Activated CD4-positive, alpha-beta T cell treated with anti-CD3 and anti-CD28 coated beads for 36 hours (primary cell): ENCODE measurements around the gene SBF2. TPM values are rescaled to one million over a fixed set of nuclear protein-coding genes. Genes with fewer than 3 reads are reported as not detected.

Source experiments
- ATAC-seq: fragments of 200-7000 bp; cut with Tn5 transposase; one replicate; pipeline ENCODE4 v1.10.0; 2021; ENCODE audit warnings: mild to moderate bottlenecking, moderate library complexity
- CTCF ChIA-PET: fragments of 350-600 bp; sonication (Branson Sonifier 250); formaldehyde crosslinking; loops from one replicate; lab custom pipeline; 2021; ENCODE audit warnings: antibody characterized with exemption; lab: Charles Lee
- POLR2A ChIA-PET: fragments of 350-600 bp; sonication (Branson Sonifier 250); formaldehyde crosslinking; loops from one replicate; lab custom pipeline; 2021; ENCODE audit warnings: antibody characterized with exemption, inconsistent platforms; lab: Charles Lee
- DNase-seq: peaks from one replicate; pipeline ENCODE4 v3.0.0-alpha.2; 2020
- H3K27ac Mint-ChIP-seq: one replicate; pipeline ENCODE4 v1.8.0; 2021; ENCODE audit warnings: mixed read lengths
- H3K27me3 Mint-ChIP-seq: one replicate; pipeline ENCODE4 v1.8.0; 2021; ENCODE audit warnings: mixed read lengths
- H3K36me3 Mint-ChIP-seq: one replicate; pipeline ENCODE4 v1.8.0; 2021; ENCODE audit warnings: low read depth, mixed read lengths
- H3K4me1 Mint-ChIP-seq: one replicate; pipeline ENCODE4 v1.8.0; 2021; ENCODE audit warnings: mixed read lengths
- H3K4me3 Mint-ChIP-seq: one replicate; pipeline ENCODE4 v1.8.0; 2021; ENCODE audit warnings: mild to moderate bottlenecking, moderate library complexity, mixed read lengths
- H3K9me3 Mint-ChIP-seq: one replicate; pipeline ENCODE4 v1.8.0; 2021; ENCODE audit warnings: low read depth, mixed read lengths
- intact Hi-C, 2 experiments: fragments of 100-400 bp; cut with DNase I in 1 of 2; cut with micrococcal nuclease in 1 of 2; formaldehyde crosslinking; loops; one replicate each; pipeline versions ENCODE4 v1.14.2 to v1.15.1; 2022 to 2024; cut with DNase I, micrococcal nuclease
- total RNA-seq, 2 experiments: library from RNA; stranded (reverse); gene quantifications; one replicate each; pipeline ENCODE4 v1.2.3, GENCODE V29; 2021

The SBF2 gene
- total RNA-seq, 2 experiments from 2014 or later: 7.1 to 8.1 TPM

DNA sequence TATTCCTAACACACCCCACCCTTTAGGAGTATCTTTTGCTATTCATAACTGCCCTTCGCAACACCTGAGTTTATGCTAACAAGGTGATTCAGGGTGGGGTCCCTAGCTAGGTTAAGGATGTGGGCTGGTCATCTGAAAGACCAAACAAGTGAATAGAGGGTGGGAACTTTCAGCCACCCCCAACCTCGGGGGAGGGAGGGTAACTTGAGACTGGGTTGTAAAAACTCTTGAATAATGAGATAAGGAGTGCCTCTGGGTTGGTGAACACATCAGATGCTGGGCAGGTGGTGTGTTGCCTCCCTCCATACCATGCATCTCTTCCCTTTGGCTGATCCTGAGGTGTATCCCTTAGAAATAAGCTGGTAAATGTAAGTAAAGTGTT is 518.6 kb downstream of the SBF2 start:
- intact Hi-C loops: no loop called here
- POLR2A ChIA-PET: no interaction called here
- Mint-ChIP-seq H3K36me3 (peaks cover 12% of the 10 kb centered on the region), H3K4me3 (no peak overlapping the region), H3K27ac (no peak overlapping the region), H3K4me1 (no peaks in the 10 kb centered on the region), H3K9me3 (no peaks in the 10 kb centered on the region), H3K27me3 (no peaks in the 10 kb centered on the region)
- DNase-seq (no peak), ATAC-seq (no peak)
- CTCF ChIA-PET: interaction anchor here (1.1 kb wide), 1 partner anchor 46 kb away, joined by 3 read pairs; no protein-coding TSS in a partner anchor

DNA sequence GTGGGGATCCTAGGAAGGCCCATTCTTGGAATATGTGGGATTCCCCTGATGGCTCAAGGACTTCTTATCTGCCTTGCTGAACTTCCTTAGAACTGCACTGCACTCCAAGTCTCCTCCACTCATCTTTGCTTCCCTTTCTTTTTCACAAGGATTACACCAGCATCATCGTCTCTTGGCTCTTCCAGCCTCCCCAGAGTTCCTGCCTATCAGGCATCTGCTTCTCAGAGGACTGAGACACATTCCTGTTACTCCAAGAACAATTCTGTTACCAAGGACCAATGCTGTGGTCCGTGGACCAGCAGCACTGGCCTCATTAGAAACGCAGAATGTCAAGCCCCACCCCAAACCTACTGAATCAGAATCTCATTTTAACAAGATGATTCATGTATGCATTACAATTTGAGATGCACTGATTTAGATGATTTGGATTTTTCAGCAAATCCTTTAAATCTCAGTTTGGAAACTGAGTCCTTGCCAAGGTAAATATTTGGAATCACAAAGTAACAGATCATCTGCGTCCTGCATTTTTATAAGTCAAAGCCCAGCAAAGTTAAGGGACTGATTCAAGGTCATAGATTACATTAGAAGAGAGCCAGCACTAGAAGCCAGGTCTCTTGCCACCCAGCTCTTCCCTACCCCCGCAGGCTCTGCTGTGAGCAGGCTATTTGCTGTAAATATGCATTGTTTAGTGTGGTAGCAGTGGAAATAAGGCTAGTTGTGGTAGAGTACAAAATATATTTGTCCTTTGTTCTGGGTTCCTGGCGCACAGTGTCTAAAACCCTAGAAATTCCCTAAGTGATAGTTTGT is 519.2 kb downstream of the SBF2 start:
- Mint-ChIP-seq H3K36me3 (peaks cover 14% of the 10 kb centered on the region), H3K27ac (no peak overlapping the region), H3K9me3 (no peaks in the 10 kb centered on the region), H3K4me3 (no peak overlapping the region), H3K4me1 (no peaks in the 10 kb centered on the region), H3K27me3 (no peaks in the 10 kb centered on the region)
- ATAC-seq: no peak
- ChIA-PET POLR2A (no interaction called here), CTCF (no interaction called here)
- no peak for DNase-seq
- intact Hi-C loops: no loop called here

DNA sequence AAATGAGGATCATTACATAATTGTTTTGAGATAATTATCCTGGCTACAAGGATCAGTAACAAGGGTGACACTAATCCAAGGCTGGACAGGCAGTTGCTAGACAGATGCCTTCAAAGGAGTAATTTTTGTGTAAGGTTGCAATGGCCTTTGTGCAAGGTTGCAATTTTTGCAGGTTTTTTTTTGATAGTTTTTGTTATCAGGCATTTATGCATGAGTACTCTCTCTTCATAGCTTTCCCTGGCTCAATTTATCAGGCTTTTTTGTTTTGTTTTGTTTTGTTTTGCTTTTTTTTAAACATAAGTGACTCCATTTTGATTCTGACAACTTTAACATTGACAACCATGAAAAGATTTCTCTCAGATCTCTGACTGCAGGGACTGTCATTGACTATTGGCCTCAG is 519.9 kb downstream of the SBF2 start:
- Mint-ChIP-seq H3K27ac (no peak overlapping the region), H3K4me3 (no peak overlapping the region), H3K4me1 (no peaks in the 10 kb centered on the region), H3K36me3 (peaks cover 15% of the 10 kb centered on the region), H3K9me3 (no peaks in the 10 kb centered on the region), H3K27me3 (no peaks in the 10 kb centered on the region)
- no peak for ATAC-seq
- no peak for DNase-seq
- CTCF ChIA-PET: no interaction called here
- POLR2A ChIA-PET: no interaction called here
- intact Hi-C loops: no loop called here

DNA sequence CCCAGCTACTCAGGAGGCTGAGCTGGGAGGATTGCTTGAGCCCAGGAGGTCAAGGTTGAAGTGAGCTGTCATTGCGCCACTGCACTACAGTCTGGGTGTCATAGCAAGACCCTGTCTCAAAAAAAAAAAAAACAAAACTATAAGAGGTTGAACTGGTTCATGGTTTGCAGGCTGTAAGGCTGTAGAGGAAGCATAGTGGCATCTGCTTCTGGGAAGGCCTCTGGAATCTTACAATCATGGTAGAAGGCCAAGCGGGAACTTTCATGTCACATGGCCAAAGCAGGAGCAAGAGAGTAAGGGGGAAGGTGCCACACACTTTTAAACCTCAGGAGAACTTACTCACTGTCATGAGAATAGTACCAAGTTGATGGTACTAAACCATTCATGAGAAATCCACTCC is 520.5 kb downstream of the SBF2 start:
- no peaks in the 10 kb centered on the region for H3K9me3 Mint-ChIP-seq
- ChIA-PET CTCF (no interaction called here), POLR2A (no interaction called here)

DNA sequence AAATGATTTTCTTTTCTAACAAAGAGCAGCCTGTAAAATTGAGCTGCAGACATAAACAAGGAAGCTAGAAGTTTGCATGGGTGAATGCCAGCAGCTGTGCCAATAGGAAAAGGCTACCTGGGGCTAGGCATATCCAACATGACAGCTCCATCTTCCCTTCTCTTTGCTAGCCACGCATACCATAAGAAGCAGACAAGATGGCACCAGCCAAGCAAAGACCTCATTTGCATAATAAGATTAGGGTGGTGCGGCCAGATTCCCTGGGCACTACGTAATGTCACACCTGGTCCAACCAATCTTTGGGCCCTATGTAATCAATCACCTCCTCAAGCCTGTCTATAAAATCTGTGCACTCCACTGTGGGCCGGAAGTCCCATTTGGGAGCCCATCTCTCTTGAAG is 521.8 kb downstream of the SBF2 start:
- ChIA-PET POLR2A (no interaction called here), CTCF (no interaction called here)
- no peaks in the 10 kb centered on the region for H3K4me1 Mint-ChIP-seq
- no peak for ATAC-seq
- no peaks in the 10 kb centered on the region for H3K9me3 Mint-ChIP-seq
- no peak for DNase-seq
- no peaks in the 10 kb centered on the region for H3K27me3 Mint-ChIP-seq
- H3K36me3 Mint-ChIP-seq: peaks cover 12% of the 10 kb centered on the region
- H3K4me3 Mint-ChIP-seq: no peak overlapping the region
- intact Hi-C loops: no loop called here
- no peak overlapping the region for H3K27ac Mint-ChIP-seq

More for the DNA sequence above, 520.5 kb downstream of the SBF2 start:
- intact Hi-C loops: no loop called here
- ATAC-seq (no peak), DNase-seq (no peak)
- peaks cover 15% of the 10 kb centered on the region for H3K36me3 Mint-ChIP-seq
- no peak overlapping the region for H3K27ac Mint-ChIP-seq
- no peak overlapping the region for H3K4me3 Mint-ChIP-seq
- no peaks in the 10 kb centered on the region for H3K27me3 Mint-ChIP-seq
- H3K4me1 Mint-ChIP-seq: no peaks in the 10 kb centered on the region

DNA sequence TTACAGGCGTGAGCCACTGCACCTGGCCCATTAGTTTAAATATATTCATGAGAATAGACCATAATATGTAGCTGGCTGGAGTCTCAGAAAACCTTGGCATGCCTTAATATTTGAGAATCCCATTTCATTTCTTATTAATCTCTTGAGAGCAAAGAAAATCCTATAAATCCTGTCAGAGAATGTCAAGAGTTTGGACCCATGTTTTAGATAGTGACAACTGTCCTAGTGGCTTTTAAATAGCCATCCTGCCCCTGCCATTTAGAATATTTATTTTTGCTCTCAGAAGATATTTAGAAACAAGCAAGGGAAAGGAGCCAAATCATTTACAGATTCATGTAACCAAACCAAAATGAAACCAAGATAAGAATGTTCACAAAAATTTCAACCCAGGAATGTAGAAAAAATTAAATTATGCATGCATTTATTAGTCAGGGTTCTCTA is 522.9 kb downstream of the SBF2 start:
- Mint-ChIP-seq H3K27ac (no peak overlapping the region), H3K4me1 (no peaks in the 10 kb centered on the region), H3K9me3 (no peaks in the 10 kb centered on the region), H3K4me3 (no peak overlapping the region), H3K27me3 (no peaks in the 10 kb centered on the region), H3K36me3 (peaks cover 16% of the 10 kb centered on the region)
- ChIA-PET POLR2A (no interaction called here), CTCF (no interaction called here)
- DNase-seq (no peak), ATAC-seq (no peak)
- intact Hi-C loops: no loop called here

DNA sequence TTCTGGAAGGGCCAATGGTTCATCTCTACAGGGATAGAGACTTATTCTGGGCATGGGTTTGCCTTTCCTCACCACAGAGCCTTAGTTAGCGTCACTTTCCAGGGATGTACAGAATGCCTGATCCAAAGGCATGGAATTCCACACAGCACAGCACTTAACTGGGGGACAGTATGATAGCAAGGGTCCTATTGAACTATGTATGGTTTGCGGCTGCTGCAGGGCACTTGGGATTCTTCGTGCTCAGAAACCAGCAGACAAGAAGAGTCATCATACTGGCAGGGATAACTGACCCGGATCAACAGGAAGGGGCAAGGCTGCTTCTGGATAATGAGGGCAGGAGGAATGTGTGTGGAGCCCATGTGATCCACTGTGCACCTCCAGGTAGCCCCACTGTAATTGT is 524.4 kb downstream of the SBF2 start:
- Mint-ChIP-seq H3K4me3 (no peak overlapping the region), H3K4me1 (no peaks in the 10 kb centered on the region), H3K27ac (no peak overlapping the region), H3K27me3 (no peaks in the 10 kb centered on the region), H3K36me3 (peaks cover 16% of the 10 kb centered on the region), H3K9me3 (no peaks in the 10 kb centered on the region)
- ChIA-PET CTCF (no interaction called here), POLR2A (no interaction called here)
- DNase-seq (no peak), ATAC-seq (no peak)
- intact Hi-C loops: no loop called here

DNA sequence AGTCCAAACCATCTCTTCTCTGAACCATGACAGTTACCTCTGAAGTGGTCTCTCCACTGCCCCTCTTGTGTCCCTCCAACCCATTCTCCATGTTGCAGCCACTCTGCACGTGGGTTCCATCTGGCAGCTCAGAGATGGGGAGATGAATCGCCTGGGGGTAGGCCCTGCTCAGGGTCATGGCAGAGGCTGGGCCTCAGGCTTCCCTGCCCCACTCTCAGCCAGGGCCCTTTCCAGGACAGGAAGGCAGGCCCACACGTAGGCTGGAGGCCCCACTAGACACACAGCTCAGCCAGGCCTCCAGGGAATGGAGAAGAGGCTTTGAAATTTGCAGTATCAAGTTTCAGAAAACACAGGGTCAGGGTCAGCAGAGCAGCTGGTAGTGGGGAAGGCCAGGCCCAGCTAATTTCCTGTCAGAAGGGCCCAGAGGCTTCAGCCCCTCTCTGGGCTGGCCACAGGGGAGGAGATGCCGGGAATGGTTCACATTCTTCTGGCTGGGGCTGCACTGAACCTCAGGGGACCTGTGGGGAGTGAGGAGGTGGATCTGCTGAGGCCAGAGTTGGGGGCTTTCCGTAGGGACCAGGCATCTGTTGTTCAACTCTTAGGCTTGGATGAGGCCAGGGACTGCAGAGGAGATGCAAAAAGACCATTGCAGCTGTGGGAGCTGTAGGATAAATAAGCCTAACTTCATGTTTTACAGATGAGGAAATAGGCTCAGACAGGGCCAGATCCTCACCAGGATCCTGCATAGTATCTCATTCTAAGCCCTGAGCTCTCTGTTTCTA is 528.5 kb downstream of the SBF2 start:
- Mint-ChIP-seq H3K4me1 (peaks cover 16% of the 10 kb centered on the region), H3K4me3 (no peak overlapping the region)
- intact Hi-C loops: no loop called here

DNA sequence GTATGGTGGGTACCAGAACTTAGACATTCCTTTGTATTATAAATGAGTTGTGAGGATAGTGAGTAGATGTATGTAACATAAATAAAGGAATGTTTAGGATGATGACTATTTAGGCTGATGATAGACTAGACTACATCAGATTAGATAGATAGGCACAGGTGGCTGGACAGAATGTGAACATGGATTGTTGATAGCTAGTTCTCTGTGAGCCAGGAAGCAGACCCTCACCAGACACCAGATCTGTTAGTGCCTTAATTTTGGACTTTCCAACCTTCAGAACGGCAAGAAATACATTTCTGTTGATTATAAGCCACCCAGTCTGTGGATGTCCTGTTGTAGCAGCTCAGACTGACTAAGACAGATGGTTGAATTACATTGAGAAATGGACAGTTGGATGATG is 530.7 kb downstream of the SBF2 start:
- H3K4me3 Mint-ChIP-seq: no peak overlapping the region
- H3K36me3 Mint-ChIP-seq: peaks cover 7% of the 10 kb centered on the region
- no peaks in the 10 kb centered on the region for H3K27me3 Mint-ChIP-seq
- H3K27ac Mint-ChIP-seq: no peak overlapping the region
- no peaks in the 10 kb centered on the region for H3K9me3 Mint-ChIP-seq
- CTCF ChIA-PET: interaction anchor here (1.6 kb wide), 1 partner anchor 15 kb away, joined by 8 read pairs; no protein-coding TSS in a partner anchor
- ATAC-seq (no peak), DNase-seq (no peak)
- POLR2A ChIA-PET: no interaction called here
- peaks cover 31% of the 10 kb centered on the region for H3K4me1 Mint-ChIP-seq
- intact Hi-C loops: no loop called here

More for the DNA sequence above, 528.5 kb downstream of the SBF2 start:
- no peaks in the 10 kb centered on the region for H3K9me3 Mint-ChIP-seq
- ATAC-seq: no peak
- ChIA-PET POLR2A (no interaction called here), CTCF (interaction anchor here (0.5 kb wide), 1 partner anchor 516 kb away, joined by 3 read pairs; no protein-coding TSS in a partner anchor)
- H3K36me3 Mint-ChIP-seq: peaks cover 14% of the 10 kb centered on the region
- H3K27me3 Mint-ChIP-seq: no peaks in the 10 kb centered on the region
- peak overlapping the region; percentile 45 for H3K27ac Mint-ChIP-seq
- no peak for DNase-seq

DNA sequence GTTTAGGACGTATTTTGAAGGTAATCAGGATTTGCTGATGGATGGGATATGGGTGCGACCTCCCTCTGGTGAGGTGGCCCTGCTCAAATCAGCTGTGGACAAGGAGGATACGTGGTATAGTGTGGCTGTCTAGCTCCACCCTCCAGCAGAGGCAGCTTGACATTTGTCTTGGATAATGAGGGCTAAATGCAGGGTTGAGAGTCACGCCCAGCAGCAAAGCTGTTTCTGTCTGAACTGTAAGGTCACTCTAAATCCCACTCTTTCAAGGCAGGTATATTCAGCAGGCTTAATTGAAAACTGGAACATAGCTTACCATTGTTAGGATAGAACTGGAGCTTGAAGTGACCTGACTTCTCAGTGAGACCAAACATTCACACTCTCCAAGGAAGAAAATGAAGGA is 531.5 kb downstream of the SBF2 start:
- DNase-seq (no peak), ATAC-seq (no peak)
- POLR2A ChIA-PET: no interaction called here
- Mint-ChIP-seq H3K4me1 (peaks cover 36% of the 10 kb centered on the region), H3K9me3 (no peaks in the 10 kb centered on the region), H3K27ac (no peak overlapping the region), H3K4me3 (no peak overlapping the region), H3K36me3 (peaks cover 7% of the 10 kb centered on the region), H3K27me3 (no peaks in the 10 kb centered on the region)
- CTCF ChIA-PET: interaction anchor here (0.6 to 1.6 kb wide), 2 partner anchors 14 to 227 kb away, joined by 3 to 8 read pairs; no protein-coding TSS in a partner anchor
- intact Hi-C loops: no loop called here

DNA sequence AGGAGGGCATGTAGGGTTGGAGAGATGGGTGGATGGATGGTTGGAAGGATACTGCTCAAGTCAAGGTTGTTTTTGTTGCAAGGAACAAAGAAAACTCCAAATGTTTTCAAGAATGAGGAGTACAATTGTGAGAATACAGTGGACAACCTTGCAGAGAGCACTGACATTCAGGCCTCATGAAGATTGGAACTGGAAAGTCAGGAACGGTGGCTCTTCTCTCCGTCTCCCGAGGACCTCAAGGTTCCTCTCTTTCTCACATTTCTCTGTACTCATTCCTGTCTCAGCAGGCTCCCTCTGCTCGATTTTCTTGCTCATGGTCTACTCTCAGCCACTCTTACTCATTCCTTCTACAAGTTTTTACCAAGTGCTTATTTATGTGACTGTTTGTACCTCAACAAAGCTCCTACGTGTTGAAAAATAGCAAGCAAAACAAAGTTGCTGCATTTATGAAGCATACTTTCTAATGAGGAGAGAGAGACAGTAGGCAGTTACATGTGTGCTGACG is 532.5 kb downstream of the SBF2 start:
- peaks cover 3% of the 10 kb centered on the region for H3K36me3 Mint-ChIP-seq
- no peak overlapping the region for H3K27ac Mint-ChIP-seq
- no peaks in the 10 kb centered on the region for H3K27me3 Mint-ChIP-seq
- no peak overlapping the region for H3K4me3 Mint-ChIP-seq
- intact Hi-C loops: no loop called here
- no peaks in the 10 kb centered on the region for H3K9me3 Mint-ChIP-seq
- no peak for ATAC-seq
- CTCF ChIA-PET: interaction anchor here (0.7 to 1.0 kb wide), 3 partner anchors 16 to 1072 kb away, joined by 3 to 4 read pairs (median 3); no protein-coding TSS in a partner anchor
- peaks cover 43% of the 10 kb centered on the region for H3K4me1 Mint-ChIP-seq
- no peak for DNase-seq
- POLR2A ChIA-PET: no interaction called here
